ENCODE results near the gene LAPTM4A.

The LAPTM4A gene

DNA sequence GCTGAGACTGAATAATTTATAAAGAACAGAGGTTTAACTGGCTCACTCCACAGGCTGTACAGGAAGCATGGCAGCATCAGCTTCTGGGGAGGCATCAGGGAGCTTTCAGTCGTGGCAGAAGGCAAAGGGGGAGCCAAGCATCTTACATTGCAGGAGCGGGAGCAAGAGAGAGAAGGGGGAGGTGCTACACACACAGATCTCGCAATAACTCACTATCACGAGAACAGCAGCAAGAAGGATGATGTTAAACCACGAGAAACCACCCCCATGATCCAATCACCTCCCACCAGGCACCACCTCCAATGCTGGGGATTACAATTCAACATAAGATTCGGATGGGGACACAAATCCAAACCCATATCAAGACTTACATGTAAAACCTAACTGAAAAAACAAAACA, 21.2 kb downstream of the LAPTM4A start:
- H4K12ac ChIP-seq (ENCODE audit: low read depth, low read length): no peak overlapping the region
- H4K91ac ChIP-seq (ENCODE audit: low read depth, low read length): no peak overlapping the region
- H3K18ac ChIP-seq (ENCODE audit: low read length): no peak overlapping the region
- no peak overlapping the region for H3K4me2 ChIP-seq (ENCODE audit: low read length)
- no CpG with 5 or more reads among the region's 6 CpGs for WGBS (ENCODE audit: extremely low coverage, insufficient coverage, insufficient read length)
- no peak overlapping the region for H3K9ac ChIP-seq (ENCODE audit: low read length)
- H3K79me2 ChIP-seq (ENCODE audit: control insufficient read depth, insufficient read depth, low read length, poor library complexity): no peaks in the 10 kb centered on the region
- no peak overlapping the region for H2AK5ac ChIP-seq (ENCODE audit: low read length)
- no peak for DNase-seq
- H3K23ac ChIP-seq (ENCODE audit: low read length): no peak overlapping the region
- H3K36me3 ChIP-seq (ENCODE audit: control insufficient read depth in 1 of 2, insufficient read depth in 2 of 2, low read length in 2 of 2): peaks cover 8 to 27% of the 10 kb centered on the region in 2 experiments
- H2AFZ ChIP-seq (ENCODE audit: insufficient read depth, low read length, poor library complexity): no peak overlapping the region
- peaks cover 2% of the 10 kb centered on the region for H3K9me3 ChIP-seq (ENCODE audit: insufficient read depth, low read depth, low read length)
- no peak overlapping the region for H2BK5ac ChIP-seq (ENCODE audit: low read depth, low read length, poor library complexity)
- H3K4me1 ChIP-seq (ENCODE audit: control insufficient read depth in 1 of 2, insufficient read depth in 2 of 2, low read length in 2 of 2): peaks cover 0 to 5% of the 10 kb centered on the region in 2 experiments
- H3K27ac ChIP-seq (ENCODE audit: low read depth, low read length): no peak overlapping the region
- no peak overlapping the region for H4K8ac ChIP-seq (ENCODE audit: low read depth, low read length)
- no peak overlapping the region for H2BK12ac ChIP-seq (ENCODE audit: low read length)
- H3K27me3 ChIP-seq (ENCODE audit: insufficient read depth, low read length): no peaks in the 10 kb centered on the region
- no peak overlapping the region for H3K4ac ChIP-seq (ENCODE audit: low read depth, low read length)
- H3K79me1 ChIP-seq (ENCODE audit: low read length): no peaks in the 10 kb centered on the region
- no peak overlapping the region for H2BK120ac ChIP-seq (ENCODE audit: insufficient read depth, low read length, poor library complexity)
- no peak overlapping the region for H3K14ac ChIP-seq (ENCODE audit: low read length)
- H3K4me3 ChIP-seq (ENCODE audit: low read depth, low read length): no peak overlapping the region

DNA sequence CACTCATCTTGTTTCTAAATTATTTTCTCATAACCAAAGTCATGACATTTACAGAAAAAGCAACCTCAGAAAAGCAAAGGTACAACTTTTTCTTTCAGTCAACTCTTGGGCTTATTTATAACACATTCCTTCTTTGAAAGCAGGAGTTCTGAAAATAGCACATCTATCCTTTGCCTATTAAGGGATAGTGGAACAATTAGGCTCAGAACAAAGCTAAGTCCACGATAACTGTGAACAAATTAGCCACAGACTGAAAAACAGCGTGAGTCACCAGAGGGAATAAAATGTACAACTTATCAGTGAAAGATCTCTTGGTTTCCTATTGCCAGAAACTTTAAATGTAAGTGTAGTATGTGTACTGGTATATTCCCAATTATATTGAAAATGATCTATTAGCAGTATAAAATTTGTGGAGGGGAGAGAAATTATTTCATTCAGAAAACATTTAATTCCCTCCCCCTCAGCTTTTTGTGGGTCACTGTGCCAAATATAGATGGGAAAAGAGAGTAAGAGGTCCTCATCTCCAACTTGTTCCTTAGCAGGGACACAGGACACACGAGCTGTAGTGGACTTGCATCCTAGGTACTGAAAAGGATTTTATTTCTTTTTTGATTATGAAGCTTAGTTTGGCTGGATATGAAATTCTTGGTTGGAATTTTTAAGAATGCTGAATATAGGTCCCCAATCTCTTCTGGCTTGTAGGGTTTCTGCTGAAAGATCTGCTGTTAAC, 23.6 kb downstream of the LAPTM4A start:
- no peak overlapping the region for H2BK5ac ChIP-seq (ENCODE audit: low read depth, low read length, poor library complexity)
- H3K4me1 ChIP-seq (ENCODE audit: control insufficient read depth in 1 of 2, insufficient read depth in 2 of 2, low read length in 2 of 2): no peaks in the 10 kb centered on the region
- H3K4me2 ChIP-seq (ENCODE audit: low read length): no peak overlapping the region
- H3K27me3 ChIP-seq (ENCODE audit: insufficient read depth, low read length): no peaks in the 10 kb centered on the region
- peaks cover 2% of the 10 kb centered on the region for H3K9me3 ChIP-seq (ENCODE audit: insufficient read depth, low read depth, low read length)
- no peak overlapping the region for H3K4ac ChIP-seq (ENCODE audit: low read depth, low read length)
- H2AK5ac ChIP-seq (ENCODE audit: low read length): no peak overlapping the region
- H4K91ac ChIP-seq (ENCODE audit: low read depth, low read length): no peak overlapping the region
- H3K4me3 ChIP-seq (ENCODE audit: low read depth, low read length): no peak overlapping the region
- no peak overlapping the region for H2BK12ac ChIP-seq (ENCODE audit: low read length)
- H3K9ac ChIP-seq (ENCODE audit: low read length): no peak overlapping the region
- no peak overlapping the region for H3K18ac ChIP-seq (ENCODE audit: low read length)
- H3K14ac ChIP-seq (ENCODE audit: low read length): no peak overlapping the region
- no peak overlapping the region for H2BK120ac ChIP-seq (ENCODE audit: insufficient read depth, low read length, poor library complexity)
- H3K23ac ChIP-seq (ENCODE audit: low read length): no peak overlapping the region
- DNase-seq: no peak
- no peak overlapping the region for H3K27ac ChIP-seq (ENCODE audit: low read depth, low read length)
- H4K8ac ChIP-seq (ENCODE audit: low read depth, low read length): no peak overlapping the region
- no peaks in the 10 kb centered on the region for H3K79me2 ChIP-seq (ENCODE audit: control insufficient read depth, insufficient read depth, low read length, poor library complexity)
- H3K79me1 ChIP-seq (ENCODE audit: low read length): no peaks in the 10 kb centered on the region
- no peak overlapping the region for H2AFZ ChIP-seq (ENCODE audit: insufficient read depth, low read length, poor library complexity)
- no peak overlapping the region for H4K12ac ChIP-seq (ENCODE audit: low read depth, low read length)
- WGBS (ENCODE audit: extremely low coverage, insufficient coverage, insufficient read length): no CpG with 5 or more reads among the region's 3 CpGs
- H3K36me3 ChIP-seq (ENCODE audit: control insufficient read depth in 1 of 2, insufficient read depth in 2 of 2, low read length in 2 of 2): peaks cover 4 to 11% of the 10 kb centered on the region in 2 experiments

DNA sequence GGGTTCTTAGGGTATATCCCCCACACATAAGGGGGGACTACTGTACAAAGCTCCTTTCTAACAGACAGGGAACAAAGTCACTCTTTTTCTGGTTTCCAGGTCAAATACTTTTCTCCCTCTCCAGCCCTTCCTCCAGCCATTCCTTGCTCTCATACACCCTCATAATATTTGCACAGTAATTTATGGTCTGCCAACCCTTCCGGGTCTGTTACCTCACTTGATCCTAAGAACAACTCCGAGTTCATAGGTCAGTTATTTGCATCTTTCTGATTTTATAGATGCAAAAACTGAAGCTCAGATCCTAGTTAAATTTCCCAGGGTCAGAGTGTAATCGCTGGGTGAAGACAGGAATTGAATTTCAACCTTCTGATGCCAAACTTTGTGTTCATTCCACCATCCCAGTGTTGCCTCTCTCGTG, 24.2 kb downstream of the LAPTM4A start:
- Histone ChIP-seq H4K12ac (ENCODE audit: low read depth, low read length) (no peak overlapping the region), H3K9ac (ENCODE audit: low read length) (no peak overlapping the region), H2AK5ac (ENCODE audit: low read length) (no peak overlapping the region), H2BK12ac (ENCODE audit: low read length) (no peak overlapping the region), H4K8ac (ENCODE audit: low read depth, low read length) (no peak overlapping the region), H3K23ac (ENCODE audit: low read length) (no peak overlapping the region), H3K79me1 (ENCODE audit: low read length) (no peaks in the 10 kb centered on the region), H4K91ac (ENCODE audit: low read depth, low read length) (no peak overlapping the region), H3K14ac (ENCODE audit: low read length) (no peak overlapping the region), H3K27me3 (ENCODE audit: insufficient read depth, low read length) (no peaks in the 10 kb centered on the region), H3K36me3 (ENCODE audit: control insufficient read depth in 1 of 2, insufficient read depth in 2 of 2, low read length in 2 of 2) (peaks cover 6 to 15% of the 10 kb centered on the region in 2 experiments), H3K79me2 (ENCODE audit: control insufficient read depth, insufficient read depth, low read length, poor library complexity) (no peaks in the 10 kb centered on the region), H2BK5ac (ENCODE audit: low read depth, low read length, poor library complexity) (no peak overlapping the region), H3K4me1 (ENCODE audit: control insufficient read depth in 1 of 2, insufficient read depth in 2 of 2, low read length in 2 of 2) (no peaks in the 10 kb centered on the region), H2AFZ (ENCODE audit: insufficient read depth, low read length, poor library complexity) (no peak overlapping the region), H3K4ac (ENCODE audit: low read depth, low read length) (no peak overlapping the region), H3K27ac (ENCODE audit: low read depth, low read length) (no peak overlapping the region), H3K4me3 (ENCODE audit: low read depth, low read length) (no peak overlapping the region), H2BK120ac (ENCODE audit: insufficient read depth, low read length, poor library complexity) (no peak overlapping the region), H3K4me2 (ENCODE audit: low read length) (no peak overlapping the region), H3K9me3 (ENCODE audit: insufficient read depth, low read depth, low read length) (peaks cover 5% of the 10 kb centered on the region), H3K18ac (ENCODE audit: low read length) (no peak overlapping the region)
- no peak for DNase-seq
- WGBS (ENCODE audit: extremely low coverage, insufficient coverage, insufficient read length): no CpG with 5 or more reads among the region's 4 CpGs

DNA sequence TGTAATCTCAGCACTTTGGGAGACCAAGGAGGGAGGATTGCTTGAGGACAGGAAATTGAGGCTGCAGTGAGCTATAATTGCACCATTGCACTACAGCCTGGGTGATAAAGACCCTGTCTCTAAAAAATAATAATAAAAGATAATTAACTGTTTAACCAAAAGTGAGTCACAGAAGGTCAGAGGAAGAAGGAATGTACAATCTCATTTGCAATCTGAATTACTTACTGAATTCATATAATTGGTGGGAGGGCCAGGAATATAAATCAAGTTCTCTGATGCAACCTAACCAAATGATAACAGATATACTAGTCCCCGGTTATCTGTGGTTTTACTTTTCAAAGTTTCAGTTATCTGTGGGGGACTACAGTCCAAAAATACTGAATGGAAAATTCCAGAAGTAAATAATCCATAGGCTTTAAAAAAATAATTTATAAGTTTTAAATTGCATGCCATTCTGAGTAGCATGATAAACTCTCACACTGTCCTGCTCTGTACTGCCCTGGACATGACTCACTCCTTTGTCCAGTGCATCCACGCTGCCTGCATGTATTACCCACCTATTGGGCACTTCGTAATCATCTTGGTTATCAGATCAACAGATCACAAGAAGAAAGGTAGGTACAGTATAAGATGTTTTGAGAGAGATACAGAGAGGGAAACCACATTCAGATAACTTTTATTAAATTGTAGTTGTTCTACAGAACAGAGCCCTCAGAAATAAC, 26.2 kb downstream of the LAPTM4A start:
- Histone ChIP-seq H4K91ac (ENCODE audit: low read depth, low read length) (no peak overlapping the region), H3K4me3 (ENCODE audit: low read depth, low read length) (no peak overlapping the region), H3K23ac (ENCODE audit: low read length) (no peak overlapping the region), H3K4me1 (ENCODE audit: control insufficient read depth in 1 of 2, insufficient read depth in 2 of 2, low read length in 2 of 2) (no peaks in the 10 kb centered on the region), H2BK12ac (ENCODE audit: low read length) (no peak overlapping the region), H3K4me2 (ENCODE audit: low read length) (no peak overlapping the region), H3K9ac (ENCODE audit: low read length) (no peak overlapping the region), H3K9me3 (ENCODE audit: insufficient read depth, low read depth, low read length) (peaks cover 10% of the 10 kb centered on the region), H4K12ac (ENCODE audit: low read depth, low read length) (no peak overlapping the region), H3K36me3 (ENCODE audit: control insufficient read depth in 1 of 2, insufficient read depth in 2 of 2, low read length in 2 of 2) (peaks cover 2 to 10% of the 10 kb centered on the region in 2 experiments), H2AK5ac (ENCODE audit: low read length) (no peak overlapping the region), H2AFZ (ENCODE audit: insufficient read depth, low read length, poor library complexity) (no peak overlapping the region), H3K18ac (ENCODE audit: low read length) (no peak overlapping the region), H3K79me2 (ENCODE audit: control insufficient read depth, insufficient read depth, low read length, poor library complexity) (no peaks in the 10 kb centered on the region), H3K27me3 (ENCODE audit: insufficient read depth, low read length) (no peaks in the 10 kb centered on the region), H3K14ac (ENCODE audit: low read length) (no peak overlapping the region), H3K27ac (ENCODE audit: low read depth, low read length) (no peak overlapping the region), H2BK5ac (ENCODE audit: low read depth, low read length, poor library complexity) (no peak overlapping the region), H2BK120ac (ENCODE audit: insufficient read depth, low read length, poor library complexity) (no peak overlapping the region), H4K8ac (ENCODE audit: low read depth, low read length) (no peak overlapping the region), H3K79me1 (ENCODE audit: low read length) (no peaks in the 10 kb centered on the region), H3K4ac (ENCODE audit: low read depth, low read length) (no peak overlapping the region)
- DNase-seq: peak in 1 of 2 donors; percentile 27
- WGBS (ENCODE audit: extremely low coverage, insufficient coverage, insufficient read length): no CpG with 5 or more reads among the region's 3 CpGs

Measured in trophoblast cell (in vitro differentiated cells and primary cell).